AG04450 (cell line): Measurements from ENCODE around the gene OXSR1. TPM values are rescaled to one million over a fixed set of nuclear protein-coding genes. Genes with fewer than 3 reads are reported as not detected.

Experiments used
- CTCF ChIA-PET: fragments of 300-600, 350-600 bp; formaldehyde crosslinking; extraction: SDS; loops from one replicate; lab custom pipeline; 2022; ENCODE audit warnings: antibody characterized with exemption, inconsistent platforms; lab: Charles Lee
- POLR2A ChIA-PET: fragments of 350-600 bp; formaldehyde crosslinking; extraction: SDS; loops from one replicate; lab custom pipeline; 2021; ENCODE audit warnings: antibody characterized with exemption, inconsistent platforms; lab: Yijun Ruan, JAX
- DNase-seq: peaks from one replicate; pipeline ENCODE4 v3.0.0-alpha.2; 2011; ENCODE audit warnings: low read depth, low spot score
- H3K27ac ChIP-seq: one replicate; pipeline ENCODE4 v1.5.1; 2012; ENCODE audit warnings: low read depth, low read length, control low read depth
- H3K27me3 ChIP-seq: one replicate; pipeline ENCODE4 v1.6.0; 2012; ENCODE audit warnings: low read length; ENCODE audit not compliant: control insufficient read depth, insufficient read depth
- H3K4me3 ChIP-seq: 2 replicates; pipeline ENCODE4 v1.5.1; 2011; ENCODE audit warnings: mild to moderate bottlenecking, low read depth, low read length, control low read depth
- H3K9me3 ChIP-seq: 2 replicates; pipeline ENCODE4 v1.5.1; 2012; ENCODE audit warnings: low read length; ENCODE audit not compliant: control insufficient read depth, insufficient read depth
- polyA plus RNA-seq: library from polyadenylated mRNA; depleted of rRNA; stranded (reverse); fragments of >200 nt; gene quantifications from 2 replicates; pipeline ENCODE4 v1.2.3, GENCODE V29; 2011
- TF ChIP-seq, protein P1 (sequence below): IDR thresholded peaks from 2 replicates; pipeline ENCODE4 v1.5.1; 2011; ENCODE audit warnings: low read depth, low read length, control low read depth, inconsistent platforms

Gene OXSR1
- polyA plus RNA-seq, 1 experiment = 42.3 TPM

DNA sequence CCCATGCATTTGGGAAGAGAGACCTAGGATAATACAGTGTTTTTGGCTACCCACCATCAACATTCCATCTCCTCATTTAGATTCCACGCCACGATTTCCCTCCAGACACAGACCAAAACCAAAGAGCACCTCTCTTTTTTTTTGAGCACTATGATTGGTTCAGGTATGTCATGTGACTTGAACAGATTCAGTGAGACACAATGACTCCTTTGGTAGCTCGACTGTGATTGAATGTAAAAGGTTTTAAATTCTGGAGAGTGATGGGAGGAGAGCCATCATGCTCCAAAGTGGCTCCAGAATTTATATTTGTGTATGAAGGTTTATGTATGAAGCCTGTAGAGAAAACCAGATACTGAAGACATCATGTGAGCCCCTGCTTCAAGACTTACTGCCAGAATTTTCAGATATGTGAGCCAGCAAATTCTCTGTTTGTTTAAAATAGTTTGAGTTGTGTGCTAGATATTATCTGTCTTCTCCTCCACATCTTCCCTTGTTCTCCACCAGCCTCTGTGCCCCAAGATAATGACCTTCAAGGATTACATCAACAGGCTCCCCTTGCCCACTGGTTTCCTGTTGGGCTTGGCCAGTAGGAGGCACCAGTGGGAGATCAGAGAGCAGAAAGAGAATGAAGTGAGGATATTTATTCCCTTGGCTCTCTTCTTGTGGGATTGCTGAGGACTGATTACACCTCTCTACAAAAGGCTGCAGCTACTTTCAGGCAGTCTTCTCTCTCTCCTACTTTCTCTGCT is 14.4 kb upstream of the OXSR1 start:
- ChIA-PET CTCF (no interaction called here), POLR2A (no interaction called here)

DNA sequence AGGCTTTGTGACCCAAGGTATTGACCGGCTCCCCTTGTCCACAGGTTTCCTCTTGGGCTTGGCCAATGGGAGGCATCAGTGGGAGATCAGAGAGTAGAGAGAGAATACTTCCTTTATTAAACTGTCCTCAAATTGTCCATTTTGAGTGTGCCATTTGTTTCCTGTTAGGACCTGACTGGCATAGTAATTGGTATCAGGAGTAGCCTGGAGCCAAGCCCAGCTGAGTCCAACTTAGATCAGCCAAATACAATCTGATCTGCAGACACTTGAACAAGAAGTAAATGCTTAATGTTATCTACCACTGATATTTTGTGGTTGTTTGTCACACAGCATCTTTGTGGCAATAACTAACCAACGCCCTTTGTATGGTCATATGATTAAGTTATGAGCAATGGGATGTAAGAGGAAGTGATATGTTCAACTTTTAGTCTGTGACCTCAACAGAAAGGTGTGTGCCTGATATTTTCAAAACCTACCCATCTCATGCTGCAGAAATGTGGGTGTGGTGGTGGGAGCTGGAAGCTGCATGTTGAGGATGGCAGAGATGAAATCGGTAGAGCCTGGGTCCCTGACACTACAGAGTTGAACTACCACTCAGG is 13.6 kb upstream of the OXSR1 start:
- Histone ChIP-seq H3K27me3 (no peaks in the 10 kb centered on the region), H3K27ac (no peak overlapping the region), H3K4me3 (no peak overlapping the region), H3K9me3 (no peaks in the 10 kb centered on the region)
- no peak for DNase-seq
- TF ChIP-seq, protein P1, sequence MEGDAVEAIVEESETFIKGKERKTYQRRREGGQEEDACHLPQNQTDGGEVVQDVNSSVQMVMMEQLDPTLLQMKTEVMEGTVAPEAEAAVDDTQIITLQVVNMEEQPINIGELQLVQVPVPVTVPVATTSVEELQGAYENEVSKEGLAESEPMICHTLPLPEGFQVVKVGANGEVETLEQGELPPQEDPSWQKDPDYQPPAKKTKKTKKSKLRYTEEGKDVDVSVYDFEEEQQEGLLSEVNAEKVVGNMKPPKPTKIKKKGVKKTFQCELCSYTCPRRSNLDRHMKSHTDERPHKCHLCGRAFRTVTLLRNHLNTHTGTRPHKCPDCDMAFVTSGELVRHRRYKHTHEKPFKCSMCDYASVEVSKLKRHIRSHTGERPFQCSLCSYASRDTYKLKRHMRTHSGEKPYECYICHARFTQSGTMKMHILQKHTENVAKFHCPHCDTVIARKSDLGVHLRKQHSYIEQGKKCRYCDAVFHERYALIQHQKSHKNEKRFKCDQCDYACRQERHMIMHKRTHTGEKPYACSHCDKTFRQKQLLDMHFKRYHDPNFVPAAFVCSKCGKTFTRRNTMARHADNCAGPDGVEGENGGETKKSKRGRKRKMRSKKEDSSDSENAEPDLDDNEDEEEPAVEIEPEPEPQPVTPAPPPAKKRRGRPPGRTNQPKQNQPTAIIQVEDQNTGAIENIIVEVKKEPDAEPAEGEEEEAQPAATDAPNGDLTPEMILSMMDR = no peak
- CTCF ChIA-PET = interaction anchor here (0.7 kb wide), 1 partner anchor 80 kb away, joined by 7 read pairs; no protein-coding TSS in a partner anchor
- POLR2A ChIA-PET = no interaction called here

More for the DNA sequence above, 14.4 kb upstream of the OXSR1 start:
- H3K4me3 ChIP-seq = no peak overlapping the region
- no peaks in the 10 kb centered on the region for H3K27me3 ChIP-seq
- no peaks in the 10 kb centered on the region; the same call in 1 of the 2 replicates for H3K9me3 ChIP-seq
- DNase-seq = no peak
- no peak overlapping the region for H3K27ac ChIP-seq
- TF ChIP-seq, protein P1 = peak; percentile 17; the same call in 1 of the 2 replicates

DNA sequence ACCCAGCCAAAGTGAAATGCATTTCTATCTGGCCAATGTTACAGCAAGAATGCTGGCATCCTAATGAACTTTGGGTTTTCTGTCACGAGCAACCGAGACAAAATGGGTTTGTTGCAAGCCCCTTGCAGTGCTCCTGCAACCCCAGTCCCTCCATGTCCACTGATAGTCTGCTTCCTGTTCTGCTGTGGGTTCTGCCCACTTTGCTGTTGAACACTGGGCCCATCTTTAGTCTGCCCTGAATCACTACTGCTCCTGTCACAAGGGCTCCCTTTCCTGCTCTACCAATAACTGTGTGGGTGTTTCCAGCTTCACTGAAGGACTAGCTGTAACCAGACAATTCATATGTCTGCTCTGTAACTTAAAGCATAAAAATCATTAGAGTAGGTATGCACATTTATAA is 12.7 kb upstream of the OXSR1 start:
- POLR2A ChIA-PET = no interaction called here
- CTCF ChIA-PET = interaction anchor here (0.6 to 1.5 kb wide), 3 partner anchors 11 to 194 kb away, joined by 3 to 16 read pairs (median 4); partner anchors contain the start of gene XYLB
- H3K4me3 ChIP-seq = no peak overlapping the region
- no peaks in the 10 kb centered on the region for H3K9me3 ChIP-seq
- TF ChIP-seq, protein P1 = no peak
- DNase-seq = no peak
- no peaks in the 10 kb centered on the region for H3K27me3 ChIP-seq
- no peak overlapping the region for H3K27ac ChIP-seq

DNA sequence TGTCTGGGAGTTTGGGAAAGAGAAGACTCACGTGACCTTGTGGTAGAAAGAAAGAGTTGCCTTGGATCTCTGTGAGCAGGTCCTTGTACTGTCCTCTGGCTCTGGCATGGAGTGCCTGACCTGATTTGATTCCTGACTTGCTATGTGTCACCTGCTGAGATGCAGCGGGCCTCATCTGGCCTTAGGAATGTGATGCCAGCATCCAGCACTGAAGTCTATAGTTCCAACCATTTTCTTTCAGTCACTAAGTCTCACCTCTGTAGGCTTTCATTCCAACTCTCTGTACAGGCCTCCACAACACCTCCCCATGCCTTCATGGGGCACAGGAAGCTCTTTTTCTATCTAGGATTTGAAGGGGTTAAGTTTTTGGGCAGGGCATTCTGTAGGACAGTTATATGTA is 12.1 kb upstream of the OXSR1 start:
- CTCF ChIA-PET = interaction anchor here (0.6 to 1.5 kb wide), 3 partner anchors 10 to 1484 kb away, joined by 3 to 4 read pairs (median 3); partner anchors contain the start of gene XYLB
- TF ChIP-seq, protein P1 = no peak
- Histone ChIP-seq H3K4me3 (no peak overlapping the region), H3K9me3 (no peaks in the 10 kb centered on the region), H3K27me3 (no peaks in the 10 kb centered on the region), H3K27ac (no peak overlapping the region)
- POLR2A ChIA-PET = no interaction called here
- DNase-seq = no peak
